Measurements from ENCODE around the gene BRSK1.

The BRSK1 gene

DNA sequence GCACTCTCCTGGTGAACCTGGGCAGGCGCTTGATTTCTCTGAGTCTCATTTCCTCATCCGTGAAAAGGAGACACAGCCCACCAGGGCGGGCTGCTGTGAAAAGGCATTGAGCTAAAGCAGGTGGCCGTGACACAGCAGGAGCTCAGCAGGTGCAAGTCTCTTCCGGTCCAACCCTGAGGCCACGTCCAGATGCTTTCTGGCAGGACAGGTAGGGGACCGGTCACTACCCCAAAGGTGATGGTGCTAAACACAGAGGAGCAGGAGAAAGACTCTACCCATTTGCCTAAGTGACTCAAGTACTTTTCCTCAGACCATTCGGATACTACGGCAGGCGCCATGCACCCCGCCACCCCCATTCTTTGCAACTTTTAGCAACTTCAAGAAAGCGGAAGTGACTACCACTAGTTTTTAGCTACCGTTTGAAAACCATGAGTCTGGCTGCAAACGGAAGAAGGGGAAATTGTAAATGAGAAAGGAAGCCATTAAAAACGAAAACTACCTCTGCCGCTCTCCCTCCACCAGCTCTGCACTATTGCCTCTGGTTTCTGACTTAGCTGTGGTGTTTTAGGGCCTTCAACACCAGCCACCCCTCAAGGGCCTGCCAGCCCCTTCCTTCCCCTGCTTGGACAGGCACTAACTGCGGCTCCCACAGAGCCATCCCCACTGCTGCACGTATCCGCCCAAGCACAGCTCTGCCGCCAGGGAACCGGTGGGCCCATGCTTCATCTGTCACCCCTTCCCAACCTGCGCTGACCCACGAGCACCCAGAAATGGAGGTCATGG, 29.8 kb upstream of the BRSK1 start:
- no peak for DNase-seq (ENCODE audit: low read depth in 2 of 2)

- DNase-seq (ENCODE audit: low read depth in 2 of 2): no peak
Measured at GRCh38 chr19:55254625-55254977, 29.2 kb upstream of the BRSK1 start.

- DNase-seq (ENCODE audit: low read depth in 2 of 2): peak; percentile 44 to 56
Measured at GRCh38 chr19:55255618-55256423, 28.0 kb upstream of the BRSK1 start.

GRCh38 chr19:55256562-55257460, 27.0 kb upstream of the BRSK1 start:
- DNase-seq (ENCODE audit: low read depth in 2 of 2): no peak

DNA sequence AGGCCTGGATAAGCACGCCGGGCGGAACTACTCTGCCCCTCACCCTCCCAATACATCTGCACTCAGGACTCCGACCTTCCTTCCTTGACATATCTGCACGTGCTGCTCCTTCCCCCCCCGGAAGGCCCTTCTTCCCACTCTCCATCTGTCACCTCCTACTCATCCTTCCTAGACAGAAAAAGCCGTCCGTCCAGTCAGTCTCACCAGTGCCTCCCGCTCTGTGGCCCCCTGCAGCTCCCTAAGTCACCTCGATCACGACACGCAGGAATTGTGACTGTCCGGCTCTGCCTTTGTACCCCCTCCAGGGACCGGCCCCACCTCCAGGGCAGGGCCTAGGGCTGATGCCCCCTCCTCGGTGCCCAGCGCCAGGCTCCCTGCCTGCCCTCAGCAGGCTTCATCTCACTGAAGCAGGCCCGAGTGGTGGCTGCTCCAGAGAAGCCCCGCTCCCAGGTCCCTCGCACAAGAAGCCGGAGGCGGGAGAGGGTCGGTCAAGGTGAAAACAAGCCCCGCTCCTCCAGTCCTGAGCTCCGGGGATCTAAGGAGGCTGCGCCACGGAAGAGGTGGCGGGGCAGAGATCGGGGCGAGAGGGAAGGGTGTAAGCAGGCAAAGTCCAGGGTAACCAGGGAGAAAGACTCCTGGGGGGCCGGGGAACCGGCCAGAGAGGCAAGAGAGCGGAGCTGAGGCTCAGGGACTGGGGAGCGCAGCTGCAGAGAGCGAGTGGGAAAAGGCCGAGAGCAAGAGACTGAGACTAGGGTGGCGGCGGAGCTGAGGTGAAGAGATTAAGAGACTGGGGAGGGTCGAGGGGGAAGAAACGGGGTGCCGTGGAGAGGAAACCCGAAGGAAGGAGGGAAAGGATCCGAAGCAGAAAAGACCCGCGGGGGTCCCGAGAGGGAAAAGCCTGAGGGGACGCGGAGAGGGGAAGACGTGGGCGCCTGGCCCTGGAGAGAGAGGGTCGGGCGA, 26.1 kb upstream of the BRSK1 start:
- no peak for DNase-seq (ENCODE audit: low read depth in 2 of 2)

DNA sequence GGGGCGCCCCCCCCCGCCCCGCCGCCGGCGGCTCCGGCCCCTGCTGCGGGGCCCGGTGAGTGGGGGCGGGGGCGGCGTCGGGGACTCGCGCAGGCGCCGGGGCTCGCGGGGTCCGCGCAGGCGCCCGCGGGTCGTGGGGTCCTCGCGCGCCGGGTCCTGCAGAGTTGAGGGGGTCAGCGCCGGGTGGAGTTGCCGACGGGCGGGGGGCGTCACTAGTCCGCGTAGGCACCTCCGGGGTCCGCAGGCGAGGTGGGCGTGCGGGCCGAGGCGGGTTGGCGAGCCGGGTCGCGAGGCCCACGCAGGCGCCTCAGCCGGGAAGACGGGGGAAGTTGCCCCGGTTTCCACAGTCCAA, 25.3 kb upstream of the BRSK1 start:
- DNase-seq (ENCODE audit: low read depth in 2 of 2): no peak

DNA sequence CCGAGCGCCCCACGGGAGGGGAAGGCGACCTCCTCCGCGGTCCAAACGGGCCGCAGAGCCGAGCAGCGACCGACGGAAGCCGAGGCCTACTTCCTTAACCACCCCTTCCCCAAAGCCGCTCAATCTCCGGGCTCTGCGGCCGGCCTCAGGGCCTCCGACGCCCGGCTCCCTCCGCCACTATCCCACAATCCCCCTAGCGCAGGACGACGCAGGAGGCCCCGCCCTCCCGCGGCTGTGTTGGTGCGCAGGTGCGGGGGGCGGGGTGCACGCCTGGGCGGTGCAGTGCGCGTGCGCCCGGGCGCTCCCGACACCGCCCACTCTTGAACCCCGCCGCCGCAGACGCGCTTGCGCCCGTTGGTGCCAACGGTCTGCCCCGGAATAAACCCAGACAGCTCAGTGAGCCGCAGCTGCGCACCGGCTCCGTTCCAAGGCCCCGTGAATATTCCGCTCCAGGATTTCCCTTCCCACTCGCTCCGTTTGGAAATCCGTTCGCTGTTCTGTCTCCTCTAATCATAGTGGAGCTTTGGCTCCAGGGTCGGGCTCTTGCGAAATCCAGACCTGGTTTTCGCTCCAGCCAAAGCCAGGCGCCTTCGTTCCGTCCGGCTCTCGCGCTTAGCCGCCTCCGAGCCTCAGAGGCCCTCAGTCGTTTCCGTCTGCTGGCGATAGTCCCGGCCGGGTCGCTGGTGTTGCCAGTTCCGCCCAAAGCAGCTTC, 24.8 kb upstream of the BRSK1 start, which contains the start of gene PPP6R1:
Gene PPP6R1, minus strand, starts transcription at position 190 of the 712 bp plus-strand sequence. CDS start 11,914 bp downstream, outside the sequence.
- peak; percentile 91 to 93 for DNase-seq (ENCODE audit: low read depth in 2 of 2)

GRCh38 chr19:55259540-55260210, 24.1 kb upstream of the BRSK1 start:
- DNase-seq (ENCODE audit: low read depth in 2 of 2): no peak

DNA sequence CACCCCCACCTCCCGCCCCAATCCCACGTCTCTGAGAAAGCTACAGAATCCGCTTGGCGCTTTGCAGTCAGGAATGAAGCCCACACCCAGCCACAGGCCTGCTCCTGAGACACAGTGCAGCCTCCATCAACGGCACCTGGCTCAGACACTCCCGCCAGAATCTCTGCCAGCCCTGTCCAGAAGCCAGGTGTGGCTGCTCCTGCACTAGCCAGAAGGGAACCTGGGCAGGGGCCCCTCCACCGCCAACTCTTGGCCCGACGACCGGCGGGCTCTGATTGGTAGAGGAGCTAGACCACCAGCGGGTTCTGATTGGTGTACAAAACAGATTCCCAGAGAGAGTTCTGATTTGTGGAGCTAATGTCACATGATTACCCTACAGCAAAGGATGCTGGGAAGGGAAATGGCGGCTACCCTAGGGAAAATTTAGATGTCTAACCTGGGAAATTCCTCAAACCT, 22.1 kb upstream of the BRSK1 start:
- DNase-seq (ENCODE audit: low read depth in 2 of 2): no peak

DNA sequence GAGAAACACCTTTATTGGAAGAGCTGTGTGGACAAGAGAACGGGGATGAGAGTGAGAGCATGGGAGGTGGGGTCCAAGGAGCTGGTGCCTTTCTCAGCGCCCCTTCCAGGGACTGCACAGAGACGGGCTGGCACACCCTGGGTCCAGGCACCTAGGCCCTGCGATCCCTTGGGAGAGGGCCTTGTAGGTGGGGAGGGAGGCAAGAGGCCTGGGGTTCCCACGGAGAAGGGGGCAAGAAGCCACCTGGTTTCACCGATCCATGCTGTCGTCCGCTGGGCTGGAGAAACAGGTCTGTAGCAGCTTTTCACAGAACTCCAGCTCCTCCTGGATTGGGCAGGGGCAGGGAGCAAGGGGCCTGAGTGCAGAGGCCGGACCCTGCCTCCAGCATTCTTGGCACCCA, 21.4 kb upstream of the BRSK1 start:
- DNase-seq (ENCODE audit: low read depth in 2 of 2): no peak

GRCh38 chr19:55264531-55264930, 19.3 kb upstream of the BRSK1 start:
- DNase-seq (ENCODE audit: low read depth in 2 of 2): no peak

DNA sequence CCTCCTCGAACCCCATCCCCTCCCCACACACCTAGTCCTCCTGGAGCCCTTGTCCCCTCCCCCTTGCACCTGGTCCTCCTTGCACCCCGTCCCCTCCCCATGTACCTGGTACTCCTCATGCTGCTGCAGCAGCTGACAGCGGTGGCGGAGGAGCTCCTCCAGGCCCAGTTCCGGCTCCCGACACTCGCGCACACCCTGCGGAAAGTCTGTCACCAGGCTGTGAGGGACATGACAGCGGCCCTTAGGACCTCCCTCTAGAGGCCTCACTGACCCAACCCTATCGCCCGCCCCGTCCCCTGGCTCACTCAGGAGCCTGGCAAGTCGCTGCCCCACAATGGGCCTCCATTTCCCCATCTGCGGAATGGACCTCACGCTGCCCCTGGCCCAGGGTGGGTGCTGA, 18.6 kb upstream of the BRSK1 start:
- DNase-seq (ENCODE audit: low read depth in 2 of 2): no peak

- DNase-seq (ENCODE audit: low read depth in 2 of 2): no peak
Measured at GRCh38 chr19:55265723-55266386, 17.9 kb upstream of the BRSK1 start.

DNA sequence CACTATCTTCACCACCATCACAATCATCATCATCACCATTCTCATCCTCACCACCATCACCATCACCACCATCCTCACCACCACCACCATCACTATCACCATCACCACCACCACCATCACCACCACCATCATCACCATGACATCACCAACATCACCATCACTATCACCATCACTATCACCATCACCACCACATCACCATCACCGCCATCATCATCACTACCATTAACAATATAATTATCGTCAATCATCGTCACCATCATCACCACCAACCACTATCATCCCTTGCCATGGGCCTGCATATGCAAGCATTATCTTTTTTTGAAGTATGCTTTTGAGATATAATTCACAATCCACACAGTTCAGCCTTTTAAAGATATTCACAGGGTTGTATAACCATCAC, 17.4 kb upstream of the BRSK1 start:
- DNase-seq (ENCODE audit: low read depth in 2 of 2): no peak

GRCh38 chr19:55266840-55267239, 17.0 kb upstream of the BRSK1 start:
- no peak for DNase-seq (ENCODE audit: low read depth in 2 of 2)

DNA sequence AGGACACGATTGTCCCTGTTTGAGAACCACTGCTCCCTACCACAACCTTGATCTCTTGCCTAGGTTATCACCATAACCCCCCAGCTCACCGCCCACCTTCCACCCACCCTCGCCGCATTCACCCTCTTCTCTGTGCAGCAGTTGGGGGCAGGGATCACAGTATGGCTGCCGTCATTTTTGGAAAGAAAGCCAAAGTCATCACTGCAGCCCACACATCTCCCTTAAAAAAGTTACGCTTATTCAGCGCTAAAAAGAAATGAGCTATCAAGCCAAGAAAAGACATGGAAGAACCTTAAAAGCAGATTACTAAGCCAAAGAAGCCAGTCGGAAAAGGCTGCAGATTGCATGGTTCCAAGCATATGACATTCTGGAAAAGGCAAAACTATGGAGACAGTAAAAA, 14.5 kb upstream of the BRSK1 start:
- no peak for DNase-seq (ENCODE audit: low read depth in 2 of 2)

GRCh38 chr19:55270172-55270942, 13.4 kb upstream of the BRSK1 start:
- DNase-seq (ENCODE audit: low read depth in 2 of 2): no peak

- no peak for DNase-seq (ENCODE audit: low read depth in 2 of 2)
Measured at GRCh38 chr19:55272142-55272541, 11.7 kb upstream of the BRSK1 start.

All from stimulated activated CD4-positive, alpha-beta T cell treated with anti-CD3 and anti-CD28 coated beads, Interleukin-15, amount 100 ng/mL, for 48 hours (primary cell).